Ovary (tissue), 3 donors: ENCODE measurements around the gene KCNQ5.

Experiments
- EP300 ChIP-seq: sonication (generic); formaldehyde crosslinking; IDR thresholded peaks from one replicate; pipeline ENCODE4 v1.6.1; 2017; ENCODE audit warnings: antibody characterized with exemption
- POLR2A ChIP-seq: fragments of 450-650 bp; IDR thresholded peaks from one replicate; pipeline ENCODE4 v1.6.1; 2017; ENCODE audit warnings: antibody characterized with exemption, mild to moderate bottlenecking, moderate library complexity
- TF ChIP-seq, protein P1 (sequence below), 3 donors: fragments of 450-650 bp in 2 of 3; fragments of 200-600 bp in 1 of 3; IDR thresholded peaks; one replicate each; pipeline versions ENCODE4 v1.5.1 to v1.8.0; 2016 to 2022; ENCODE audit warnings: antibody characterized with exemption in 3 of 3, mild to moderate bottlenecking in 1 of 3
- donor health status: DM: no; HTN: no; CAD: no.

GRCh38 chr6:72861059-72861458 is 239.2 kb downstream of the KCNQ5 start:
- TF ChIP-seq, protein P1, sequence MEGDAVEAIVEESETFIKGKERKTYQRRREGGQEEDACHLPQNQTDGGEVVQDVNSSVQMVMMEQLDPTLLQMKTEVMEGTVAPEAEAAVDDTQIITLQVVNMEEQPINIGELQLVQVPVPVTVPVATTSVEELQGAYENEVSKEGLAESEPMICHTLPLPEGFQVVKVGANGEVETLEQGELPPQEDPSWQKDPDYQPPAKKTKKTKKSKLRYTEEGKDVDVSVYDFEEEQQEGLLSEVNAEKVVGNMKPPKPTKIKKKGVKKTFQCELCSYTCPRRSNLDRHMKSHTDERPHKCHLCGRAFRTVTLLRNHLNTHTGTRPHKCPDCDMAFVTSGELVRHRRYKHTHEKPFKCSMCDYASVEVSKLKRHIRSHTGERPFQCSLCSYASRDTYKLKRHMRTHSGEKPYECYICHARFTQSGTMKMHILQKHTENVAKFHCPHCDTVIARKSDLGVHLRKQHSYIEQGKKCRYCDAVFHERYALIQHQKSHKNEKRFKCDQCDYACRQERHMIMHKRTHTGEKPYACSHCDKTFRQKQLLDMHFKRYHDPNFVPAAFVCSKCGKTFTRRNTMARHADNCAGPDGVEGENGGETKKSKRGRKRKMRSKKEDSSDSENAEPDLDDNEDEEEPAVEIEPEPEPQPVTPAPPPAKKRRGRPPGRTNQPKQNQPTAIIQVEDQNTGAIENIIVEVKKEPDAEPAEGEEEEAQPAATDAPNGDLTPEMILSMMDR (IDR thresholded peaks at IDR 0.05) = no peak
- TF ChIP-seq POLR2A (no peak), EP300 (no peak)
